GM23338 (cell line): Measurements from ENCODE around the gene SYNPO2. TPM values are rescaled to one million over a fixed set of nuclear protein-coding genes. Genes with fewer than 3 reads are reported as not detected.
"Not testable (repeated sequence)": the region's sequence is repeated elsewhere in the genome, so short reads cannot be mapped to it uniquely, and the experiment has no call there.

Experiments used
- ATAC-seq: fragments of 200-7000 bp; cut with Tn5 transposase; 3 replicates; pipeline ENCODE4 v1.9.1; 2020
- DNase-seq: peaks from one replicate; pipeline ENCODE4 v3.0.0-alpha.2; 2015; ENCODE audit warnings: low spot score
- H2AFZ ChIP-seq: fragments of 200-600 bp; sonication (generic); 2 replicates; pipeline ENCODE4 v1.8.0; 2016; ENCODE audit warnings: antibody characterized with exemption, mild to moderate bottlenecking, moderate library complexity
- H3F3A ChIP-seq: fragments of 200-600 bp; sonication (generic); replicated peaks from 2 replicates; pipeline ENCODE4 v1.8.0; 2017; ENCODE audit warnings: antibody characterized with exemption, mixed run types, low read depth
- H3K27ac ChIP-seq: fragments of 200-600 bp; sonication (generic); 2 replicates; pipeline ENCODE4 v1.6.1; 2016; ENCODE audit warnings: low read depth
- H3K27me3 ChIP-seq: fragments of 200-600 bp; sonication (generic); 2 replicates; pipeline ENCODE4 v1.8.0; 2016; ENCODE audit warnings: mild to moderate bottlenecking, mixed run types, moderate library complexity; ENCODE audit not compliant: insufficient read depth
- H3K36me3 ChIP-seq: fragments of 200-600 bp; sonication (generic); 2 replicates; pipeline ENCODE4 v1.8.0; 2016; ENCODE audit warnings: mild to moderate bottlenecking; ENCODE audit not compliant: insufficient read depth
- H3K4me1 ChIP-seq: fragments of 200-600 bp; sonication (generic); 2 replicates; pipeline ENCODE4 v1.8.0; 2016; ENCODE audit warnings: mild to moderate bottlenecking, moderate library complexity; ENCODE audit not compliant: insufficient read depth
- H3K4me2 ChIP-seq: fragments of 200-600 bp; sonication (generic); 2 replicates; pipeline ENCODE4 v1.7.1; 2017; ENCODE audit warnings: mixed run types
- H3K4me3 ChIP-seq: fragments of 200-600 bp; sonication (generic); 2 replicates; pipeline ENCODE4 v1.6.1; 2016; ENCODE audit warnings: mixed run types
- H3K79me2 ChIP-seq: fragments of 200-600 bp; sonication (generic); replicated peaks from 2 replicates; pipeline ENCODE4 v1.8.0; 2017; ENCODE audit warnings: mild to moderate bottlenecking; ENCODE audit not compliant: insufficient read depth
- H3K9me2 ChIP-seq: fragments of 200-600 bp; sonication (generic); 2 replicates; pipeline ENCODE4 v1.8.0; 2017; ENCODE audit not compliant: insufficient read depth
- H4K20me1 ChIP-seq: fragments of 200-600 bp; sonication (generic); replicated peaks from 2 replicates; pipeline ENCODE4 v1.8.0; 2017; ENCODE audit warnings: mild to moderate bottlenecking; ENCODE audit not compliant: insufficient read depth
- H3K27ac Mint-ChIP-seq: 2 replicates; pipeline ENCODE4 v1.8.0; 2020; ENCODE audit warnings: inconsistent platforms, mild to moderate bottlenecking, moderate library complexity, mixed read lengths
- H3K27me3 Mint-ChIP-seq: 3 replicates; pipeline ENCODE4 v1.8.0; 2022; ENCODE audit warnings: low read depth, mild to moderate bottlenecking, moderate library complexity, mixed read lengths, inconsistent platforms; ENCODE audit not compliant: insufficient read depth, poor library complexity
- H3K36me3 Mint-ChIP-seq: 3 replicates; pipeline ENCODE4 v1.8.0; 2021; ENCODE audit warnings: low read depth, mild to moderate bottlenecking, inconsistent platforms, moderate library complexity, mixed read lengths
- H3K4me1 Mint-ChIP-seq: 3 replicates; pipeline ENCODE4 v1.8.0; 2020; ENCODE audit warnings: mild to moderate bottlenecking, inconsistent platforms, mixed read lengths
- H3K4me3 Mint-ChIP-seq: 3 replicates; pipeline ENCODE4 v1.8.0; 2021; ENCODE audit warnings: moderate library complexity, mild to moderate bottlenecking, inconsistent platforms, mixed read lengths
- H3K9me3 Mint-ChIP-seq: 3 replicates; pipeline ENCODE4 v1.8.0; 2020; ENCODE audit warnings: moderate library complexity, mild to moderate bottlenecking, inconsistent platforms, mixed read lengths
- CREB1 ChIP-seq: fragments of 250-450 bp; sonication (Bioruptor Pico); IDR thresholded peaks from 2 replicates; pipeline ENCODE4 v1.5.0; 2020; ENCODE audit warnings: low read depth, mild to moderate bottlenecking, moderate library complexity
- EZH2 ChIP-seq: fragments of 200-600 bp; sonication (generic); IDR thresholded peaks from one replicate; pipeline ENCODE4 v1.8.0; 2017; ENCODE audit warnings: antibody characterized with exemption, mild to moderate bottlenecking, low read depth; ENCODE audit not compliant: unreplicated experiment
- NANOG ChIP-seq: IDR thresholded peaks from 2 replicates; pipeline ENCODE4 v1.6.1; 2016; ENCODE audit warnings: antibody characterized with exemption, borderline replicate concordance
- POLR2AphosphoS5 ChIP-seq: IDR thresholded peaks from 2 replicates; pipeline ENCODE4 v1.6.1; 2016; ENCODE audit warnings: antibody characterized with exemption, low read depth
- REST ChIP-seq: IDR thresholded peaks from one replicate; pipeline ENCODE4 v1.6.1; 2018; ENCODE audit warnings: antibody characterized with exemption; ENCODE audit not compliant: unreplicated experiment
- STAT1 ChIP-seq: IDR thresholded peaks from one replicate; pipeline ENCODE4 v1.6.1; 2016; ENCODE audit warnings: antibody characterized with exemption; ENCODE audit not compliant: unreplicated experiment
- ZNF114 ChIP-seq: fragments of 250-450 bp; sonication (Bioruptor Pico); IDR thresholded peaks from 2 replicates; pipeline ENCODE4 v1.5.0; 2020; ENCODE audit warnings: mild to moderate bottlenecking, moderate library complexity
- ZNF331 ChIP-seq: fragments of 250-450 bp; sonication (Bioruptor Pico); IDR thresholded peaks from 2 replicates; pipeline ENCODE4 v1.5.0; 2020; ENCODE audit warnings: low read depth, mild to moderate bottlenecking, moderate library complexity
- ZNF462 ChIP-seq: fragments of 250-450 bp; sonication (Bioruptor Pico); IDR thresholded peaks from 2 replicates; pipeline ENCODE4 v1.5.0; 2020; ENCODE audit warnings: mild to moderate bottlenecking, moderate library complexity
- polyA plus RNA-seq: library from polyadenylated mRNA; unstranded; fragments of >200 nt; fragmentation: Nextera tagmentation; extraction: Ambion mirVana; gene quantifications from 2 replicates; pipeline ENCODE4 v1.2.1, GENCODE V29; 2016
- total RNA-seq: library from RNA; depleted of rRNA; stranded (reverse); fragments of >200 nt; shearing (Covaris generic); gene quantifications from 2 replicates; pipeline ENCODE4 v1.2.3, GENCODE V29; 2014

Gene SYNPO2
- total and polyA plus RNA-seq, 2 experiments from 2014 or later: 2.1 to 3.4 TPM

GRCh38 chr4:119002476-119002875, 113.8 kb downstream of the SYNPO2 start:
- Histone ChIP-seq H2AFZ (no peak overlapping the region), H3F3A (no peaks in the 10 kb centered on the region), H3K79me2 (no peaks in the 10 kb centered on the region), H3K27me3 (no peaks in the 10 kb centered on the region), H3K4me3 (no peak overlapping the region), H3K9me2 (no peaks in the 10 kb centered on the region), H3K4me1 (peaks cover 31% of the 10 kb centered on the region), H3K4me2 (no peak overlapping the region), H3K27ac (no peak overlapping the region), H3K36me3 (no peaks in the 10 kb centered on the region), H4K20me1 (no peaks in the 10 kb centered on the region)
- no peak overlapping the region for H3K4me3 Mint-ChIP-seq
- peaks cover 3% of the 10 kb centered on the region; the same call in 1 of the 3 replicates for H3K9me3 Mint-ChIP-seq
- H3K36me3 Mint-ChIP-seq: no peaks in the 10 kb centered on the region
- peaks cover 3% of the 10 kb centered on the region for H3K27me3 Mint-ChIP-seq
- peaks cover 30% of the 10 kb centered on the region for H3K4me1 Mint-ChIP-seq
- no peak for TF ChIP-seq ZNF331 (CRISPR knock-in tag)
- TF ChIP-seq NANOG: no peak
- no peak for TF ChIP-seq CREB1 (CRISPR knock-in tag)
- no peak for TF ChIP-seq POLR2AphosphoS5
- TF ChIP-seq REST: no peak
- TF ChIP-seq ZNF462: no peak
- TF ChIP-seq EZH2: no peak
- TF ChIP-seq ZNF114: no peak
- TF ChIP-seq STAT1: no peak
- DNase-seq: no peak
- no peak overlapping the region for H3K27ac Mint-ChIP-seq
- ATAC-seq: no peak

GRCh38 chr4:119003001-119003400, 114.3 kb downstream of the SYNPO2 start:
- H3K9me3 Mint-ChIP-seq, H3K36me3 ChIP-seq, H3K27me3 Mint-ChIP-seq, H3K4me3 ChIP-seq, H3K4me3 Mint-ChIP-seq, H3F3A ChIP-seq, H3K79me2 ChIP-seq, H3K9me2 ChIP-seq, H3K27ac ChIP-seq, H3K27me3 ChIP-seq, H3K4me2 ChIP-seq, H4K20me1 ChIP-seq, ATAC-seq, DNase-seq, H3K36me3 Mint-ChIP-seq: not testable (repeated sequence)
- peaks cover 26% of the 10 kb centered on the region for H3K4me1 Mint-ChIP-seq
- H2AFZ ChIP-seq: peak overlapping the region; percentile 5; the same call in 1 of the 2 replicates
- H3K4me1 ChIP-seq: peaks cover 26% of the 10 kb centered on the region
- peak overlapping the region; percentile 65 for H3K27ac Mint-ChIP-seq
